Activated naive CD4-positive, alpha-beta T cell treated with anti-CD3 and anti-CD28 coated beads for 36 hours (primary cell): ENCODE results near the gene UNC79. TPM values are rescaled to one million over a fixed set of nuclear protein-coding genes. Genes with fewer than 3 reads are reported as not detected.
"Not testable (repeated sequence)": the region's sequence is repeated elsewhere in the genome, so short reads cannot be mapped to it uniquely, and the experiment has no call there.

Experiments used
- CTCF ChIA-PET: fragments of 350-600 bp; sonication (Branson Sonifier 250); formaldehyde crosslinking; loops from one replicate; lab custom pipeline; 2021; ENCODE audit warnings: antibody characterized with exemption; lab: Charles Lee
- DNase-seq: peaks from one replicate; pipeline ENCODE4 v3.0.0-alpha.2; 2020
- H3K27ac Mint-ChIP-seq: one replicate; pipeline ENCODE4 v1.8.0; 2021; ENCODE audit warnings: mild to moderate bottlenecking, mixed read lengths
- H3K27me3 Mint-ChIP-seq: one replicate; pipeline ENCODE4 v1.8.0; 2021; ENCODE audit warnings: low read depth, mixed read lengths
- H3K36me3 Mint-ChIP-seq: one replicate; pipeline ENCODE4 v1.8.0; 2021; ENCODE audit warnings: low read depth, mixed read lengths
- H3K4me1 Mint-ChIP-seq: one replicate; pipeline ENCODE4 v1.8.0; 2021; ENCODE audit warnings: low read depth, mixed read lengths
- H3K4me3 Mint-ChIP-seq: one replicate; pipeline ENCODE4 v1.8.0; 2021; ENCODE audit warnings: mild to moderate bottlenecking, moderate library complexity, mixed read lengths
- H3K9me3 Mint-ChIP-seq: one replicate; pipeline ENCODE4 v1.8.0; 2021; ENCODE audit warnings: mixed read lengths
- intact Hi-C: fragments of 100-400 bp; cut with micrococcal nuclease; formaldehyde crosslinking; loops from one replicate; pipeline ENCODE4 v1.15.1; 2023
- total RNA-seq, 2 experiments: library from RNA; stranded (reverse); gene quantifications; one replicate each; pipeline ENCODE4 v1.2.3, GENCODE V29; 2021

Gene UNC79
- total RNA-seq, 2 experiments from 2014 or later: 0.02 to 0.07 TPM

DNA sequence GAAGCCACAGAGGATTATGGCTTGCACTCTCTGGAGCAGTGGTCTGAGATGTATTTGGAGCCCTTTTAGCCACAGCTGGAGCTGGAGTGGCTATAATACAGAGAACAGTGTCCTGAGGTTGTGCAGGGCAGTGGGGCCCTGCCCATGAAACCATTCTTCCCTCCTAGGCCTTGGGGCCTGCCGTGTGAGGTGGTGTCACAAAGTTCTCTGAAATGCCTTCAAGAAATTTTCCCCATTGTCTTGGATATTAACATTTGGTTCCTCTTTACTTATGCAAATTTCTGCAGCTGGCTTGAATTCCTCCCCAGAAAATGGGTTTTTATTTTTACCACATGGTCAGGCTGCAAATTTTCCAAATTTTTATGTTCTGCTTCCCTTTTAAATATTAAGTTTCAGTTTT, 79.3 kb downstream of the UNC79 start:
- CTCF ChIA-PET: no interaction called here
- no peak for DNase-seq
- H3K4me3 Mint-ChIP-seq: no peak overlapping the region
- no peaks in the 10 kb centered on the region for H3K36me3 Mint-ChIP-seq
- no peaks in the 10 kb centered on the region for H3K4me1 Mint-ChIP-seq
- H3K9me3 Mint-ChIP-seq: no peaks in the 10 kb centered on the region
- H3K27ac Mint-ChIP-seq: no peak overlapping the region
- peaks cover 14% of the 10 kb centered on the region for H3K27me3 Mint-ChIP-seq
- intact Hi-C loops: no loop called here

DNA sequence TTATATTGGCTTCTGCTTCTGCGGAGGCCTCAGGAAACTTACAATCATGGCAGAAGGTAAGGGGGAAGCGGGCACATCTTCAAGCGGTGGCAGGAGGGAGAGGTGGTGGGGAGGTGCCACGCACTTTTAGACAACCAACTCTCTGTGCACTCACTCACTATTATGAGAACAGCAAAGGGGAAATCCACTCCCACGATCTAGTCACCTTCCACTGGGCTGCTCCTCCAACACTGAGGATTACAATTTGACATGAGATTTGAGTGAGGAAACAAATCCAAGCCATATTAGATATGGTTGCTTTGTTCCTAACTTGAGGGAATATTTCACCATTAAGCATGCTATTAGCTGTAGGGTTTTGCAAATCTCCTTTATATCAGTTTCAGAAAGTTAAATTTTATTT, 80.3 kb downstream of the UNC79 start:
- no peaks in the 10 kb centered on the region for H3K4me1 Mint-ChIP-seq
- H3K27me3 Mint-ChIP-seq: peaks cover 18% of the 10 kb centered on the region
- no peaks in the 10 kb centered on the region for H3K9me3 Mint-ChIP-seq
- intact Hi-C loops: no loop called here
- no peak overlapping the region for H3K4me3 Mint-ChIP-seq
- CTCF ChIA-PET: no interaction called here
- no peak for DNase-seq
- no peak overlapping the region for H3K27ac Mint-ChIP-seq
- H3K36me3 Mint-ChIP-seq: no peaks in the 10 kb centered on the region

DNA sequence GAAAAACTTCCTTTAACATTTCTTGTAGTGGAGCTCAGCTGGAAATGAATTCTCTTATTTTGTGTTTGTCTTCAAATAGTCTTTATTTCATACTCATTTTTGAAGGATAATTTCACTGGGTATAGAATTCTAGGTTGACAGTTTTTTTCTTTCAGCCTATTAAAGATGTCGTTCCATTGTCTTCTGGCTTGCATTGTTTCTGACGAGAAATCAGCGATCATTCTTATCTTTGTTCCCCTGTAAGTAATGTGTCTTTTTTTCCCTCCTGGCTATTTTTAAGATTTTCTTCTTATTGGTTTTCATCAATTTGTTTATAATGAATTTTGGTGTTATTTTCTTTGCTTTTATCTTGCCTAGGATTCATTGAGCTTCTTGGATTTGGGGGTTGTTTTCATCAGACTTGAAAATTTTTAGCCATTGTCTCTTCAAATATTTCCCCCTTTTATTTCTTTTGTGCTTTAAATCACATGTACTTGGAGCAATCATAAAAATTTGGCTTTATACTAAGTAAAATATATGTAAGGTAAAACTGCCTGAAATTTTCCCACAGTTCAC, 89.4 kb downstream of the UNC79 start:
- DNase-seq: no peak
- intact Hi-C loops: no loop called here
- Mint-ChIP-seq H3K27ac (no peak overlapping the region), H3K4me1 (no peaks in the 10 kb centered on the region), H3K36me3 (no peaks in the 10 kb centered on the region), H3K9me3 (peaks cover 19% of the 10 kb centered on the region), H3K27me3 (peaks cover 17% of the 10 kb centered on the region), H3K4me3 (no peak overlapping the region)
- CTCF ChIA-PET: no interaction called here

DNA sequence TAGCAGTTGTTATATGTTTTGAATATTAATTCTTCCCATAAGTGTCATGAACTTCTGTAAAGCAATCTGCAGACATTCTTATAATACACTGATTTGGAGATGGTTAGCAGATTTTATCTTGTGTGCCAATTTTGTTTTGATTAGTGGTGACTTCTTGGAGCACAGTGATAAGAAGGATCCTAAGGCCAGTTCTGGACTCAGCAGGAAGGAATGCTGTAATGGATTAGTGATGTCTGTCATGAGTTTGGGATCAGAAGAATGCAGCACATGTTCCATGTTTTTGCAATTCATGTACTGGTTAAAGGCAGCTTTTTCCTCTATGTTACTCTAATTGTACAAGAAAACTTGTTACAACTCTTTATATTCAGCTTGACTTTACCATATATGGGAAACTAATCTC, 91.5 kb downstream of the UNC79 start:
- no peak overlapping the region for H3K4me3 Mint-ChIP-seq
- H3K36me3 Mint-ChIP-seq: no peaks in the 10 kb centered on the region
- CTCF ChIA-PET: no interaction called here
- peaks cover 16% of the 10 kb centered on the region for H3K27me3 Mint-ChIP-seq
- H3K4me1 Mint-ChIP-seq: no peaks in the 10 kb centered on the region
- no peak overlapping the region for H3K27ac Mint-ChIP-seq
- no peak for DNase-seq
- peaks cover 19% of the 10 kb centered on the region for H3K9me3 Mint-ChIP-seq
- intact Hi-C loops: no loop called here

DNA sequence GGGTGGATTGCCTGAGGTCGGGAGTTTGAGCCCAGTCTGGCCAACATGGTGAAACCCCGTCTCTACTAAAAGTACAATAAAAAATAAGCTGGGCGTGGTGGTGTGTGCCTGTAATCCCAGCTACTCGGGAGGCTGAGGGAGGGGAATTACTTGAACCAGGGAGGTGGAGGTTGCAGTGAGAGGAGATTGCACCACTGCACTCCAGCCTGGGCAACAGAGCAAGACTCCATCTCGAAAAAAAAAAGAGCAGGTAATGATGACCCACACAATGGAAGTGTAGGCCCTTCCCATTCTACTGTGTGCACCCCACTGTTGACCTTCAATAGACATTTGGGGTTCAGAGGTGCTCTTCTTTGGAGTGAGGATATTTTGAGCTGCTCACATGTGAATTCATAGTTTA, 94.5 kb downstream of the UNC79 start:
- intact Hi-C loops, CTCF ChIA-PET, H3K27ac Mint-ChIP-seq, DNase-seq, H3K4me3 Mint-ChIP-seq, H3K36me3 Mint-ChIP-seq, H3K4me1 Mint-ChIP-seq: not testable (repeated sequence)
- Mint-ChIP-seq H3K9me3 (peaks cover 15% of the 10 kb centered on the region), H3K27me3 (peaks cover 18% of the 10 kb centered on the region)

DNA sequence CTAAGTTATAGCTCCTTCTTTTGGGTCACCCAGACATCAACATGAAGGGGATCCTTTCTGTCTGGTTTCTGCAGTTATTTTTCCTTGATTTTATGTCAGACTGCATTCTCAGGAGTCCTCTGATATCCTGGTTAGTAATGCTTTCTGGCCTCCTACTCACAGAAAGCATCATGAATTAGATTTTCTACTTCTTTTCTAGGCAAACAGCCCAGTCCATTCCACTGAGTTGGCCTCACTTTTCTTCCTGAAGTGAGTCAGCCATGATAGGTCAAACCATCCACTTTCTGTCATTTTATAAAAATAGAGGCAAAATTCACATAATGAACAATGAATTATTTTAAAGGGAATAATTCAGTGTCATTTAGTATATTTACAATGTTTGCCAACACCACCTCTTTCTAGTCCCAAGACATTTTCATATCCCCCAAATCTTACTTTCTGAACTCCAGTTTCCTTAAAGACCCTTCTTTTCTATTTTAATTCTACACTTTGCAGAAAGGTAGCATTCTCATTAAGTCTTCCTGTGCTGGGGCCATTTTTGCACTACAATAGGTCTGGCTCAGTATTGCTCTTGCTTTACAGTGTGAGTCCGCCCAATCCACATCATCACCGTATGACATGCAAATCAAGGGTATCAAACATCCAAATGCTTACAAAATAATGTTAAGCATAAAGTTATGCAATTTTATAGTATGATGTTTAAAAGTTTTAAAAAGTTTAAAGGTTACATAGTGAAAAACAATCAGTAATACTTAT, 95.1 kb downstream of the UNC79 start:
- DNase-seq: no peak
- peaks cover 19% of the 10 kb centered on the region for H3K27me3 Mint-ChIP-seq
- H3K4me1 Mint-ChIP-seq: no peaks in the 10 kb centered on the region
- CTCF ChIA-PET: no interaction called here
- H3K4me3 Mint-ChIP-seq: no peak overlapping the region
- H3K27ac Mint-ChIP-seq: no peak overlapping the region
- H3K9me3 Mint-ChIP-seq: peaks cover 8% of the 10 kb centered on the region
- intact Hi-C loops: no loop called here
- H3K36me3 Mint-ChIP-seq: no peaks in the 10 kb centered on the region

DNA sequence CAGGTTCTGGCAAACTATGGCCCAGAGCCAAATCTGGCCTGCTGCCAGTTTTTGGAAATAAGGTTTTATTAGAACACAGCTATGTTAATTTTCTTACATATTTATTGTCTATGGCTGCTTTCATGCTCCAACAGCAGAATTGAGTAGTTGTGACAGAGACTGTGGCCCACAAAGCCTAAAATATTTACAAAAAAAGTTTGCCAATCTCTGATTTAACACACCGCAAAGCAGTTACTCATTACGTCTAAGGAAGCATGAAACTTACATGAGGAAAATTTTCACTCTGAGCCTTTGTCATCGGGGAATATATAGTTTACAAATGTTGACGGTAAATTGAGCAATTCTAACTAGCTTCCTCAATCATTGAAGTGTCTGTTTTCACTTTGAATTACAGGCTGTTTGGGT, 96.5 kb downstream of the UNC79 start:
- no peak overlapping the region for H3K4me3 Mint-ChIP-seq
- CTCF ChIA-PET: no interaction called here
- intact Hi-C loops: no loop called here
- H3K4me1 Mint-ChIP-seq: no peaks in the 10 kb centered on the region
- no peaks in the 10 kb centered on the region for H3K36me3 Mint-ChIP-seq
- peaks cover 19% of the 10 kb centered on the region for H3K27me3 Mint-ChIP-seq
- H3K27ac Mint-ChIP-seq: no peak overlapping the region
- H3K9me3 Mint-ChIP-seq: no peaks in the 10 kb centered on the region
- no peak for DNase-seq

DNA sequence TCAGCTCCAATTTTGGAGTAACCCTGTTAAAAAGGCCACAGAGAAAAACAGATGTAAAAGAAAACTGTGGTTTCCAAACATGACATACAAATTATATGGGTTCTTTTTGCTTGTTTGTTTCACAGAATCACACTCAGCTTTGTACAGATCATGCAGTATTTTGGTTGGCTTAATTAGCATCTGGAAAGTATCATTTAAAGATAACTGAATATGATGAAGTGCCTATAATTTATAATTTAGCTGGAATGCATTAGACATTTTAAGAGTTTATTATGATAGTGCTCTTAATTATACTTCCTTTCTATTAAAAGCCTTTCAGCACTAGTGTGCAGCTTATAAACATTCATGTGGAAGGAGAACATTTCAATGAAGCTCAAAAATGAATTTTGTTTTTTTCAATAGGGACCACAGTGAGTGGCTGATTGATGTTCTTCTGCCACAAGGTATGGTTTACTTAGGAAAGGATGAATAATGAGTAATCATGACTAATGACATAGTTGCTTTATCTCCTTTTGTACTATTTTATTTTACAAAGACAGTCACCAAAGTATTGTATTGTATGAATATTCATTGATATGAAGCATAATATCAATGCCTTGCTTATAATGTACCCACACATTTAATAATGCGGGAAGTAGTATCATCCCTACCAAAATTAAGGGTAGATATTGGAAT, 98.3 kb downstream of the UNC79 start:
- Mint-ChIP-seq H3K9me3 (no peaks in the 10 kb centered on the region), H3K4me3 (no peak overlapping the region), H3K4me1 (no peaks in the 10 kb centered on the region), H3K27me3 (peaks cover 23% of the 10 kb centered on the region), H3K36me3 (no peaks in the 10 kb centered on the region), H3K27ac (no peak overlapping the region)
- no peak for DNase-seq
- intact Hi-C loops: no loop called here
- CTCF ChIA-PET: interaction anchor here (0.6 kb wide), 1 partner anchor 377 kb away, joined by 3 read pairs; no protein-coding TSS in a partner anchor

DNA sequence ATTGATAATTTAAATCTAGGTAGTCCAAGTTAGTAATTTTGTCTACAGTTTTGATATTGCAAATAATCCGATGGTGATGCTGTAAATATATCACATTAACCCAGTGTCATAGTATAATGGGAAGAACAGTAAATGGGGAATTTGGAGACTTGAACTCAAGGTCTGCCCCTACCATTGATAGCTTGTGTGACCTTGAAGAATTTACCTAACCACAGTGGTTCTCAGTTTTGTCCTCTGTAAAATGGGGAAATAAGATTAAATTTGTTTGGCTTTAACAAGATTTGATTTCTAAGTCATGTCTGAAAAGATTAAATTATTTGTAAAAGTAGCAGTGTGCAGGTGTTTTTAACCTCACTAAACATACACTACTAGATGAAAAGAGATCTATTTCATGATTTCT, 100.9 kb downstream of the UNC79 start:
- intact Hi-C loops: no loop called here
- H3K4me1 Mint-ChIP-seq: no peaks in the 10 kb centered on the region
- DNase-seq: no peak
- CTCF ChIA-PET: no interaction called here
- H3K9me3 Mint-ChIP-seq: no peaks in the 10 kb centered on the region
- no peaks in the 10 kb centered on the region for H3K36me3 Mint-ChIP-seq
- H3K4me3 Mint-ChIP-seq: no peak overlapping the region
- no peak overlapping the region for H3K27ac Mint-ChIP-seq
- H3K27me3 Mint-ChIP-seq: peaks cover 21% of the 10 kb centered on the region

DNA sequence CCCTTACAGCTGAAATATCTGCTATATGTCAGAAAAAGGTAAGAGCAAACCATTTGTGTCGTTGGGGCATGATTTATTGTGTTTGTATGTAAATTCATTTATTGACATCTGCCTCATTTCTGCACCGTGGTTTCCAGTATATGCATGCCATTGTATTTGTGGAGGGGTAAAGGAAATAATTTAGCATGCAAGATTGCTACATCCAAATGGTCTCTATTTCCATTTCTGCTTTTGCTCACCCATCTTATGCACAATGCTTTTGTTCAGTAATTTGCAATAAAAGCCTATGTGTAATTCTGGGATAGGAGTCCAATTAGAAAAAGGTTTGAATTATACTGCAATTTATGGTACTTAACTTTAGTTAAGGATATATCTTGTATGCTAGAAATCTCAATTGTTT, 101.8 kb downstream of the UNC79 start:
- H3K27me3 Mint-ChIP-seq: peaks cover 19% of the 10 kb centered on the region
- DNase-seq: no peak
- H3K27ac Mint-ChIP-seq: no peak overlapping the region
- no peak overlapping the region for H3K4me3 Mint-ChIP-seq
- no peaks in the 10 kb centered on the region for H3K4me1 Mint-ChIP-seq
- H3K36me3 Mint-ChIP-seq: no peaks in the 10 kb centered on the region
- intact Hi-C loops: no loop called here
- CTCF ChIA-PET: no interaction called here
- no peaks in the 10 kb centered on the region for H3K9me3 Mint-ChIP-seq

DNA sequence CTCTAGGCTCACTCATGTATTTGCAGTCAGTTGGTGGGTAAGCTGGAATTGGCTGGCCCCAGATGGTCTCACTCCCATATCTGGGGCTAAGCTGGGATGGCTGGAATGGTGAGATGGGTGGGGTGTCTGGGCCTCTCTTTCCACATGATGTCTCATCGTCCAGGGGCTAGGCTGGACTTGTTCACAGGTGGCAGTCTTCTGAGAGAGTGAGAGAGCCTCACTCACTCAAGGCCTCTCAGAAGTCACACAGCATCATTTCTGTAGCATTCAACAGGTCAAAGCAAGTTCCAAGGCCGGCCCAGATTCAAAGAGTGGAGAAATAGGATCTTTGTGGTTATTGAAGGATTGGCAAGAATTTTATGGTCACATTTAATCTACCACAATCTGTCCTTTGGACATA, 102.7 kb downstream of the UNC79 start:
- intact Hi-C loops: no loop called here
- Mint-ChIP-seq H3K36me3 (no peaks in the 10 kb centered on the region), H3K4me3 (no peak overlapping the region), H3K4me1 (no peaks in the 10 kb centered on the region), H3K27me3 (peaks cover 18% of the 10 kb centered on the region), H3K27ac (no peak overlapping the region), H3K9me3 (no peaks in the 10 kb centered on the region)
- CTCF ChIA-PET: no interaction called here
- DNase-seq: no peak

DNA sequence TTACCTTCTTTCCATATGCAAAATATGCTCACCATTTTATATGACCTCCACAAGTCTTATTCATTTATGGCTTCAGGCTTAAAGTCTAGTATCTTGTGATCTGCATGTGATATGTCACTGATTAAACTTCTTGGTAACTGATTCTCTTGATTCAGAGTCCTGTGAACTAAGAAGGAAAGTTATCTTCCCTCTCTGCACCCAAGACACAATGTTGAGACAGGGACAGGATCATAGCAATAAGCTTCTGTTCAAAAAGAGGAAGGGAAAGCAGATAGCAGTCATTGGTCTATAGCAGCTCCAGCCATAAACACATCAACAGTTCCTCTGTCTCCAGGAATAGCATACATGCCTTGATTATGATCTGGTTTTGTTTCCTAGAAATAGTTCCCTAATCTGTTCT, 103.1 kb downstream of the UNC79 start:
- Mint-ChIP-seq H3K27me3 (peaks cover 18% of the 10 kb centered on the region), H3K36me3 (no peaks in the 10 kb centered on the region)

DNA sequence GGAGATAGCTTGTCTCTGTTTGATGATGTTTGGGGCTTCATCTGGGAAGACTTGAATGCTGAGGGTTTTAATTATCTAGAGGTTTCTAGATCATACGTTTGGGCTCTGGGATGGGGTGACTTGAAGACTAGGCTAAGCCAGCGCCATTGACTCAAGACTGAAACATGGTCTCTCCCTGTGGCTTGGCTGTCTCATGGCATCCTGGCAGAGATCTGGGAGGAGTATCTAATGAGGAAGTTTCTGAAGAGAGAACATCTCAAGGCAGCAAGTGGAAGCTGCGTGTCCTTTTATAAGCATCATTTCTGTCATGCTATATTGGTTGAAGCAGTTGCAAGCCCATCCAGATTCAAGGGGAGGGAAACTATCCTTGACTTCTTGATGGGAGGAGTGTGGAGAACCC, 104.8 kb downstream of the UNC79 start:
- CTCF ChIA-PET: no interaction called here

More for the DNA sequence above, 103.1 kb downstream of the UNC79 start:
- no peak for DNase-seq
- no peak overlapping the region for H3K4me3 Mint-ChIP-seq
- intact Hi-C loops: no loop called here
- CTCF ChIA-PET: interaction anchor here (0.6 kb wide), 1 partner anchor 304 kb away, joined by 3 read pairs; no protein-coding TSS in a partner anchor
- no peaks in the 10 kb centered on the region for H3K9me3 Mint-ChIP-seq
- no peak overlapping the region for H3K27ac Mint-ChIP-seq
- H3K4me1 Mint-ChIP-seq: no peaks in the 10 kb centered on the region

More for the DNA sequence above, 104.8 kb downstream of the UNC79 start:
- Mint-ChIP-seq H3K4me1 (no peaks in the 10 kb centered on the region), H3K36me3 (no peaks in the 10 kb centered on the region), H3K27ac (no peak overlapping the region), H3K4me3 (no peak overlapping the region), H3K27me3 (peaks cover 12% of the 10 kb centered on the region), H3K9me3 (no peaks in the 10 kb centered on the region)
- intact Hi-C loops: no loop called here
- DNase-seq: no peak
